HCT116 (cell line): Measurements from ENCODE around the gene SMARCE1. TPM values are rescaled to one million over a fixed set of nuclear protein-coding genes. Genes with fewer than 3 reads are reported as not detected.

ENCODE experiments used
- ATAC-seq: fragments of 200-7000 bp; cut with Tn5 transposase; 2 replicates; pipeline ENCODE4 v1.9.1; 2020; ENCODE audit warnings: mild to moderate bottlenecking, moderate library complexity
- Bru-seq: library from RNA; stranded (reverse); fragments of 400-500 nt; gene quantifications from one replicate; lab custom pipeline; 2021; lab: Mats Ljungman, UMichigan
- BruChase-seq, 2 experiments: library from RNA; stranded (reverse); fragments of 400-500 nt; gene quantifications; one replicate each; lab custom pipeline; 2021; lab: Mats Ljungman, UMichigan
- BruUV-seq: library from RNA; stranded (reverse); fragments of 400-500 nt; replicated peaks from 2 replicates; lab custom pipeline; 2021; lab: Mats Ljungman, UMichigan
- CTCF ChIA-PET: fragments of 300-600 bp; sonication (Branson Sonifier 250); formaldehyde crosslinking; loops from one replicate; lab custom pipeline; 2021; ENCODE audit warnings: antibody characterized with exemption; lab: Charles Lee
- POLR2A ChIA-PET: fragments of 300-600, 350-600 bp; sonication (Branson Sonifier 250); formaldehyde crosslinking; loops from one replicate; lab custom pipeline; 2021; ENCODE audit warnings: antibody characterized with exemption; lab: Charles Lee
- RAD21 ChIA-PET, 2 experiments: fragments of 300-600 bp; sonication (Branson Sonifier 250); formaldehyde crosslinking; loops; one replicate each; lab custom pipeline; 2023; ENCODE audit warnings: low total read pairs in 2 of 2; ENCODE audit not compliant: uncharacterized antibody in 2 of 2, unreplicated experiment in 2 of 2, low non-redundant PET in 1 of 2; lab: Charles Lee
- DNase-seq: peaks from one replicate; pipeline ENCODE4 v3.0.0-alpha.2; 2010; ENCODE audit warnings: low read depth, low spot score
- H2AFZ ChIP-seq: fragments of 200-600 bp; shearing (Covaris generic), sonication (generic); 2 replicates; pipeline ENCODE4 v1.6.1; 2017; ENCODE audit warnings: low read depth, mixed run types, mixed read lengths, antibody characterized with exemption, low read length; ENCODE audit not compliant: poor library complexity, severe bottlenecking
- H3K27ac ChIP-seq: 2 replicates; pipeline ENCODE4 v1.5.1; 2012; ENCODE audit warnings: low read depth, low read length
- H3K27me3 ChIP-seq: fragments of 200-600 bp; sonication (generic); 2 replicates; pipeline ENCODE4 v1.6.1; 2016; ENCODE audit warnings: mixed run types, low read length, mixed read lengths; ENCODE audit not compliant: insufficient read depth
- H3K36me3 ChIP-seq, 2 experiments: fragments of 200-500 bp in 1 of 2; fragments of 200-600 bp in 1 of 2; sonication (Bioruptor generic) in 1 of 2; sonication (generic) in 1 of 2; 2 replicates each; pipeline versions ENCODE4 v1.5.1 to v1.6.1; 2014 to 2016; ENCODE audit warnings: low read length in 2 of 2, inconsistent platforms in 1 of 2, mixed read lengths in 1 of 2, mixed run types in 1 of 2; ENCODE audit not compliant: insufficient read depth in 2 of 2, control insufficient read depth in 1 of 2
- H3K4me1 ChIP-seq, 2 experiments: fragments of 200-600 bp in 1 of 2; sonication (generic) in 1 of 2; 2 replicates each; pipeline versions ENCODE4 v1.5.1 to v1.6.1; 2012 to 2017; ENCODE audit warnings: low read length in 2 of 2, inconsistent platforms in 1 of 2, mild to moderate bottlenecking in 1 of 2, mixed read lengths in 1 of 2, mixed run types in 1 of 2, moderate library complexity in 1 of 2; ENCODE audit not compliant: insufficient read depth in 2 of 2, control insufficient read depth in 1 of 2
- H3K4me2 ChIP-seq: fragments of 200-600 bp; sonication (generic); 2 replicates; pipeline ENCODE4 v1.6.1; 2017; ENCODE audit warnings: mixed run types, low read length, mixed read lengths
- H3K4me3 ChIP-seq, 2 experiments: fragments of 200-600 bp in 1 of 2; sonication (generic) in 1 of 2; replicated peaks in 1 of 2; 2 replicates each; pipeline ENCODE4 v1.5.1; 2011 to 2016; ENCODE audit warnings: low read length in 2 of 2, control low read depth in 1 of 2, low read depth in 1 of 2, mild to moderate bottlenecking in 1 of 2, mixed read lengths in 1 of 2, mixed run types in 1 of 2
- H3K79me2 ChIP-seq: fragments of 200-600 bp; sonication (generic); 2 replicates; pipeline ENCODE4 v1.6.1; 2017; ENCODE audit warnings: mild to moderate bottlenecking, mixed run types, low read length, moderate library complexity, mixed read lengths; ENCODE audit not compliant: insufficient read depth
- H3K9ac ChIP-seq: fragments of 200-600 bp; sonication (generic); 2 replicates; pipeline ENCODE4 v1.6.1; 2016; ENCODE audit warnings: low read length, mixed read lengths
- H3K9me2 ChIP-seq: fragments of 200-600 bp; sonication (generic), shearing (Covaris generic); 2 replicates; pipeline ENCODE4 v1.6.1; 2017; ENCODE audit warnings: mixed run types, mild to moderate bottlenecking, moderate library complexity; ENCODE audit not compliant: insufficient read depth
- H3K9me3 ChIP-seq, 2 experiments: fragments of 200-500 bp in 1 of 2; fragments of 200-600 bp in 1 of 2; sonication (Bioruptor generic) in 1 of 2; sonication (generic) in 1 of 2; 2 replicates each; pipeline ENCODE4 v1.6.1; 2014 to 2017; ENCODE audit warnings: low read length in 2 of 2, mixed read lengths in 2 of 2, inconsistent platforms in 1 of 2, low read depth in 1 of 2, mild to moderate bottlenecking in 1 of 2, mixed run types in 1 of 2, moderate library complexity in 1 of 2; ENCODE audit not compliant: control insufficient read depth in 1 of 2, insufficient read depth in 1 of 2
- H4K20me1 ChIP-seq: fragments of 200-600 bp; sonication (generic), shearing (Covaris generic); 2 replicates; pipeline ENCODE4 v1.6.1; 2017; ENCODE audit warnings: mixed run types, mild to moderate bottlenecking, moderate library complexity; ENCODE audit not compliant: insufficient read depth
- CBX3 ChIP-seq: IDR thresholded peaks from 2 replicates; pipeline ENCODE4 v1.6.1; 2012; ENCODE audit warnings: low read depth
- EGR1 ChIP-seq: IDR thresholded peaks from 2 replicates; pipeline ENCODE4 v1.6.1; 2012; ENCODE audit warnings: low read depth
- ELF1 ChIP-seq: IDR thresholded peaks from 2 replicates; pipeline ENCODE4 v1.6.1; 2012; ENCODE audit warnings: low read depth, borderline replicate concordance
- EZH2 ChIP-seq: fragments of 200-600 bp; sonication (generic); IDR thresholded peaks from 2 replicates; pipeline ENCODE4 v1.6.1; 2017; ENCODE audit warnings: antibody characterized with exemption, mixed run types
- EZH2phosphoT487 ChIP-seq: fragments of 200-600 bp; IDR thresholded peaks from 2 replicates; pipeline ENCODE4 v1.6.1; 2018; ENCODE audit warnings: antibody characterized with exemption, borderline replicate concordance
- JUND ChIP-seq: IDR thresholded peaks from 2 replicates; pipeline ENCODE4 v1.6.1; 2012
- POLR2A ChIP-seq: IDR thresholded peaks from 2 replicates; pipeline ENCODE4 v1.7.0; 2011; ENCODE audit warnings: borderline replicate concordance; ENCODE audit not compliant: insufficient read depth, insufficient read length; ENCODE audit errors: extremely low read depth
- POLR2AphosphoS5 ChIP-seq: IDR thresholded peaks from 2 replicates; pipeline ENCODE4 v1.6.1; 2011; ENCODE audit warnings: mild to moderate bottlenecking, low read depth, low read length, moderate library complexity
- RAD21 ChIP-seq: IDR thresholded peaks from 2 replicates; pipeline ENCODE4 v1.6.1; 2012; ENCODE audit warnings: low read depth, mild to moderate bottlenecking
- SIN3A ChIP-seq: IDR thresholded peaks from 2 replicates; pipeline ENCODE4 v1.6.1; 2012; ENCODE audit warnings: low read depth
- SP1 ChIP-seq: IDR thresholded peaks from 2 replicates; pipeline ENCODE4 v1.6.1; 2012; ENCODE audit warnings: low read depth
- SRF ChIP-seq: IDR thresholded peaks from 2 replicates; pipeline ENCODE4 v1.6.1; 2012; ENCODE audit warnings: low read depth
- TCF7L2 ChIP-seq: IDR thresholded peaks from 2 replicates; pipeline ENCODE4 v1.7.0; 2011; ENCODE audit warnings: borderline replicate concordance, inconsistent platforms; ENCODE audit not compliant: insufficient read depth, insufficient read length; ENCODE audit errors: extremely low read depth
- YY1 ChIP-seq: IDR thresholded peaks from 2 replicates; pipeline ENCODE4 v1.6.1; 2011; ENCODE audit warnings: low read length, low read depth, moderate library complexity, mild to moderate bottlenecking; ENCODE audit not compliant: insufficient replicate concordance; ENCODE audit errors: extremely low read depth
- ZFX ChIP-seq: fragments of 450-650 bp; IDR thresholded peaks from 2 replicates; pipeline ENCODE4 v1.6.1; 2017
- ZNF274 ChIP-seq: fragments of 200-500 bp; sonication (Bioruptor generic); IDR thresholded peaks from 2 replicates; pipeline ENCODE4 v1.6.1; 2014; ENCODE audit warnings: mild to moderate bottlenecking, low read depth, low read length, inconsistent platforms
- intact Hi-C: fragments of 100-400 bp; cut with micrococcal nuclease; formaldehyde crosslinking; loops from 2 replicates; pipeline ENCODE4 v1.10.0; 2022
- long read RNA-seq: library from polyadenylated mRNA; unstranded; transcript quantifications from one replicate; pipeline ENCODE4 v2.0.0, GENCODE V29; 2021; ENCODE audit not compliant: unreplicated experiment
- polyA plus RNA-seq: library from polyadenylated mRNA; unstranded; fragments of >200 nt; gene quantifications from 2 replicates; pipeline ENCODE4 v1.2.1, GENCODE V29; 2012; ENCODE audit warnings: missing spikeins
- total RNA-seq: library from RNA; stranded (reverse); gene quantifications from one replicate; pipeline ENCODE4 v1.2.1, GENCODE V29; 2021; ENCODE audit not compliant: unreplicated experiment
- TF ChIP-seq, protein P1 (sequence below): IDR thresholded peaks from 2 replicates; pipeline ENCODE4 v1.6.1; 2012
- TF ChIP-seq, protein P2 (sequence below), 3 experiments: fragments of 200-600 bp in 1 of 3; sonication (generic) in 1 of 3; IDR thresholded peaks in 2 of 3; conservative IDR thresholded peaks in 1 of 3; 2 replicates each; pipeline ENCODE4 v1.5.1; 2012 to 2017; ENCODE audit warnings: low read depth in 2 of 3, low read length in 2 of 3, antibody characterized with exemption in 1 of 3, borderline replicate concordance in 1 of 3, control low read depth in 1 of 3, mild to moderate bottlenecking in 1 of 3, mixed read lengths in 1 of 3, mixed run types in 1 of 3, moderate library complexity in 1 of 3; ENCODE audit not compliant: insufficient read depth in 1 of 3
- TF ChIP-seq, protein P3 (sequence below): IDR thresholded peaks from 2 replicates; pipeline ENCODE4 v1.6.1; 2011; ENCODE audit warnings: mild to moderate bottlenecking, low read length, moderate library complexity; ENCODE audit not compliant: insufficient replicate concordance; ENCODE audit errors: extremely low read depth
- TF ChIP-seq, protein P4 (sequence below): IDR thresholded peaks from 2 replicates; pipeline ENCODE4 v1.6.1; 2012

SMARCE1 gene
- total RNA-seq (136 TPM), Bru-seq, nascent RNA (percentile 95 among the genes with signal in this experiment), BruChase-seq, experiment 1, labeled RNA remaining after a 6-hour chase (percentile 98 among the genes with signal in this experiment), BruChase-seq, experiment 2, labeled RNA remaining after a 2-hour chase (percentile 94 among the genes with signal in this experiment)
- 102 and 115 TPM in 2 replicates for polyA plus RNA-seq
- long read RNA-seq, full-length matches to known transcripts, result 210 of 238 reads
- long read RNA-seq, partial matches to known transcripts, result 21 of 238 reads
- long read RNA-seq, other reads (novel, unspliced or antisense), result 7 of 238 reads

DNA sequence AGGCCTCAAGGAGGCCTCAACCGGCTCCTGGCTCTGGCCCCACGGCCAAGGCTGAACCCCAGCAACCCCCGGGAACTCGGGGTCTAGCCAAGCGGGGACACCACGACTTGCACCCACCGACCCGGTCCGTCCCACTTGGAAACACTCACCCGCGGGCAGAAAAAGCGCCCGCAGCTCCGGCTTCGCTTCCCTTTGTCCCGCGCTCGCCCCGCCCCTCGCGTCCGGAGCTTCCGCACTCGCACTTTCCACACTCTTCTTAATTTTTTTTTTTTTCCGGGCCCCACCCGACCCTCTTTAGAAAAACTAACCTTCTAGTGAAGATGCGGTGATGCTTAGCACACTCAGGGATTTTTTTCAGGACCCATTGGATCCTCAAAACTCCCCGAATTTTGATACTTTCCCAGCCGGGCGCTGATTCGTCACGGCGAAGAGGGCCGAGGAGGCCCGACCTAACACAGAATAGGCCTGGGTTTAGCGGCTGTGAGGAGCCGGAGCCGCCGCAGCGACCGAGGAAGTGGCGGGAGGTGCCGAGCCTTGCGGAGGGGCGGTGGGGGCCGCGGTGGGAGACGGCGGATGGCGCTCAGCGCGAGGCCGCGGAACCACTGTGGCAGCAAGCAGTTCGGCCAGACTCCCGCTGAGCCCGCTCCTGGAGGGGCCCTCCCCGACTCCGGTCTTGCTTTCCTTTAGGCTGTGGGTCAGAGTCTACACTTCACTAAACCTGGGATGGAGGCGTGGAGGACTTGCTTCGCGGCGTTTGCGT lies at the start of gene SMARCE1:
SMARCE1 (minus strand) TSS at position 195 of the 760 bp plus-strand sequence. CDS start 2,016 bp downstream, outside the sequence.
- H3K9ac ChIP-seq, result peak within 1 kb of the TSS; percentile 87
- H3K9me3 ChIP-seq, result no peaks in the 10 kb centered on the region
- peaks cover 9 to 22% of the 10 kb centered on the region in 2 experiments; a peak in 3 of 4 replicates for H3K4me1 ChIP-seq
- peak within 1 kb of the TSS; percentile 86 for H2AFZ ChIP-seq
- H3K79me2 ChIP-seq, result peaks cover 49% of the 10 kb centered on the region
- H3K9me2 ChIP-seq, result no peaks in the 10 kb centered on the region
- H3K27me3 ChIP-seq, result no peaks in the 10 kb centered on the region
- peak; percentile 79 for ATAC-seq
- intact Hi-C loops, result no loop called here
- H3K4me3 ChIP-seq, result peak within 1 kb of the TSS; percentile 59 to 92
- POLR2A ChIA-PET, result interaction anchor here (1.2 kb wide), 1 partner anchor 19 kb away, joined by 3 read pairs; no protein-coding TSS in a partner anchor
- CTCF ChIA-PET, result no interaction called here
- H3K27ac ChIP-seq, result peak within 1 kb of the TSS; percentile 82
- H3K4me2 ChIP-seq, result peak within 1 kb of the TSS; percentile 92
- H4K20me1 ChIP-seq, result no peaks in the 10 kb centered on the region
- peaks cover 21 to 24% of the 10 kb centered on the region in 2 experiments for H3K36me3 ChIP-seq
- RAD21 ChIA-PET, result no interaction called here
- BruUV-seq, result no TSS peak
- peak; percentile 48 for DNase-seq
- TF ChIP-seq SRF (no peak), ELF1 (peak; percentile 61), JUND (no peak), RAD21 (no peak), POLR2AphosphoS5 (0 out of 2 replicates have a peak, but pooled peaks have one; percentile 35), EZH2phosphoT487 (no peak), YY1 (no peak), EGR1 (no peak), SIN3A (no peak), POLR2A (no peak), CBX3 (no peak), SP1 (no peak; the same call in 1 of the 2 replicates), ZFX (peak; percentile 99), TCF7L2 (peak; percentile 13), EZH2 (no peak), ZNF274 (no peak)
- TF ChIP-seq, protein P1, sequence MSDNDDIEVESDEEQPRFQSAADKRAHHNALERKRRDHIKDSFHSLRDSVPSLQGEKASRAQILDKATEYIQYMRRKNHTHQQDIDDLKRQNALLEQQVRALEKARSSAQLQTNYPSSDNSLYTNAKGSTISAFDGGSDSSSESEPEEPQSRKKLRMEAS, result peak; percentile 52
- TF ChIP-seq, protein P2, sequence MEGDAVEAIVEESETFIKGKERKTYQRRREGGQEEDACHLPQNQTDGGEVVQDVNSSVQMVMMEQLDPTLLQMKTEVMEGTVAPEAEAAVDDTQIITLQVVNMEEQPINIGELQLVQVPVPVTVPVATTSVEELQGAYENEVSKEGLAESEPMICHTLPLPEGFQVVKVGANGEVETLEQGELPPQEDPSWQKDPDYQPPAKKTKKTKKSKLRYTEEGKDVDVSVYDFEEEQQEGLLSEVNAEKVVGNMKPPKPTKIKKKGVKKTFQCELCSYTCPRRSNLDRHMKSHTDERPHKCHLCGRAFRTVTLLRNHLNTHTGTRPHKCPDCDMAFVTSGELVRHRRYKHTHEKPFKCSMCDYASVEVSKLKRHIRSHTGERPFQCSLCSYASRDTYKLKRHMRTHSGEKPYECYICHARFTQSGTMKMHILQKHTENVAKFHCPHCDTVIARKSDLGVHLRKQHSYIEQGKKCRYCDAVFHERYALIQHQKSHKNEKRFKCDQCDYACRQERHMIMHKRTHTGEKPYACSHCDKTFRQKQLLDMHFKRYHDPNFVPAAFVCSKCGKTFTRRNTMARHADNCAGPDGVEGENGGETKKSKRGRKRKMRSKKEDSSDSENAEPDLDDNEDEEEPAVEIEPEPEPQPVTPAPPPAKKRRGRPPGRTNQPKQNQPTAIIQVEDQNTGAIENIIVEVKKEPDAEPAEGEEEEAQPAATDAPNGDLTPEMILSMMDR (IDR thresholded peaks at IDR 0.05 in 2 of 3, conservative IDR thresholded peaks at IDR 0.05 in 1 of 3; ENCODE audit: borderline replicate concordance in 1 of 3, insufficient read depth in 1 of 3, low read depth in 2 of 3, low read length in 2 of 3), result no peak
- TF ChIP-seq, protein P3, sequence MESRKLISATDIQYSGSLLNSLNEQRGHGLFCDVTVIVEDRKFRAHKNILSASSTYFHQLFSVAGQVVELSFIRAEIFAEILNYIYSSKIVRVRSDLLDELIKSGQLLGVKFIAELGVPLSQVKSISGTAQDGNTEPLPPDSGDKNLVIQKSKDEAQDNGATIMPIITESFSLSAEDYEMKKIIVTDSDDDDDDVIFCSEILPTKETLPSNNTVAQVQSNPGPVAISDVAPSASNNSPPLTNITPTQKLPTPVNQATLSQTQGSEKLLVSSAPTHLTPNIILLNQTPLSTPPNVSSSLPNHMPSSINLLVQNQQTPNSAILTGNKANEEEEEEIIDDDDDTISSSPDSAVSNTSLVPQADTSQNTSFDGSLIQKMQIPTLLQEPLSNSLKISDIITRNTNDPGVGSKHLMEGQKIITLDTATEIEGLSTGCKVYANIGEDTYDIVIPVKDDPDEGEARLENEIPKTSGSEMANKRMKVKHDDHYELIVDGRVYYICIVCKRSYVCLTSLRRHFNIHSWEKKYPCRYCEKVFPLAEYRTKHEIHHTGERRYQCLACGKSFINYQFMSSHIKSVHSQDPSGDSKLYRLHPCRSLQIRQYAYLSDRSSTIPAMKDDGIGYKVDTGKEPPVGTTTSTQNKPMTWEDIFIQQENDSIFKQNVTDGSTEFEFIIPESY, result no peak
- TF ChIP-seq, protein P4, sequence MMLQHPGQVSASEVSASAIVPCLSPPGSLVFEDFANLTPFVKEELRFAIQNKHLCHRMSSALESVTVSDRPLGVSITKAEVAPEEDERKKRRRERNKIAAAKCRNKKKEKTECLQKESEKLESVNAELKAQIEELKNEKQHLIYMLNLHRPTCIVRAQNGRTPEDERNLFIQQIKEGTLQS, result no peak
